Upper lobe of left lung (tissue), 6 donors: ENCODE results near the gene MAFF. TPM values are rescaled to one million over a fixed set of nuclear protein-coding genes. Genes with fewer than 3 reads are reported as not detected.

Experiments
- ATAC-seq, 2 donors: fragments of 200-7000 bp; cut with Tn5 transposase; one replicate each; pipeline ENCODE4 v1.9.1; 2022; ENCODE audit warnings: mild to moderate bottlenecking in 2 of 2, moderate library complexity in 2 of 2; ENCODE audit not compliant: low FRiP score in 2 of 2
- DNase-seq, 2 donors: peaks; one replicate each; pipeline ENCODE4 v3.0.0-alpha.2; 2019 to 2020
- H3K27ac ChIP-seq, 4 donors: fragments of 200-600 bp; sonication (generic); one replicate each; pipeline ENCODE4 v1.5.1; 2016 to 2019
- H3K27me3 ChIP-seq, 4 donors: fragments of 200-600 bp; sonication (generic); one replicate each; pipeline ENCODE4 v1.5.1; 2017 to 2019
- H3K36me3 ChIP-seq, 4 donors: fragments of 200-600 bp; sonication (generic); one replicate each; pipeline ENCODE4 v1.5.1; 2016 to 2019
- H3K4me1 ChIP-seq, 4 donors: fragments of 200-600 bp; sonication (generic); one replicate each; pipeline ENCODE4 v1.5.1; 2018 to 2019
- H3K4me3 ChIP-seq, 4 donors: fragments of 200-600 bp; sonication (generic); one replicate each; pipeline ENCODE4 v1.5.1; 2017 to 2019; ENCODE audit warnings: mild to moderate bottlenecking in 2 of 4, moderate library complexity in 1 of 4
- H3K9me3 ChIP-seq, 4 donors: fragments of 200-600 bp; sonication (generic); one replicate each; pipeline ENCODE4 v1.5.1; 2018 to 2019
- EP300 ChIP-seq, 4 donors: sonication (generic); formaldehyde crosslinking; IDR thresholded peaks; one replicate each; pipeline ENCODE4 v1.5.1; 2017; ENCODE audit warnings: antibody characterized with exemption in 4 of 4, control low read depth in 2 of 4
- POLR2A ChIP-seq, 4 donors: fragments of 450-650 bp; IDR thresholded peaks; one replicate each; pipeline ENCODE4 v1.5.1; 2016 to 2017; ENCODE audit warnings: antibody characterized with exemption in 4 of 4, mild to moderate bottlenecking in 2 of 4
- POLR2AphosphoS5 ChIP-seq, 2 donors: sonication (generic); formaldehyde crosslinking; IDR thresholded peaks; one replicate each; pipeline ENCODE4 v1.5.1; 2017; ENCODE audit warnings: antibody characterized with exemption in 2 of 2
- WGBS, 2 donors: methylation state at CpG; one replicate each; pipeline ENCODE4 v1.1.5; 2017 to 2018; 5-methylcytosine and 5-hydroxymethylcytosine counted together
- total RNA-seq, 6 donors: library from RNA; depleted of rRNA in 4 of 6; stranded (reverse); fragments of >200 nt in 4 of 6; gene quantifications; one replicate each; pipeline versions ENCODE4 v1.1.0 to v1.2.1, GENCODE V29; 2016 to 2021
- TF ChIP-seq, protein P1 (sequence below), 6 experiments: fragments of 450-650 bp in 4 of 6; fragments of 200-600 bp in 2 of 6; sonication (generic) in 2 of 6; IDR thresholded peaks; one replicate each; pipeline ENCODE4 v1.5.1; 2016 to 2019; ENCODE audit warnings: antibody characterized with exemption in 6 of 6
- donor health status: DM: no; HTN: no; CAD: no; lungs with moderate emphysema.
- donor health status: DM: no; HTN: yes; CAD: no; lungs with severe emphysema.

Gene MAFF
- total RNA-seq, 6 donors from 2014 or later = 25.1 to 75.7 (median 44.5) TPM

DNA sequence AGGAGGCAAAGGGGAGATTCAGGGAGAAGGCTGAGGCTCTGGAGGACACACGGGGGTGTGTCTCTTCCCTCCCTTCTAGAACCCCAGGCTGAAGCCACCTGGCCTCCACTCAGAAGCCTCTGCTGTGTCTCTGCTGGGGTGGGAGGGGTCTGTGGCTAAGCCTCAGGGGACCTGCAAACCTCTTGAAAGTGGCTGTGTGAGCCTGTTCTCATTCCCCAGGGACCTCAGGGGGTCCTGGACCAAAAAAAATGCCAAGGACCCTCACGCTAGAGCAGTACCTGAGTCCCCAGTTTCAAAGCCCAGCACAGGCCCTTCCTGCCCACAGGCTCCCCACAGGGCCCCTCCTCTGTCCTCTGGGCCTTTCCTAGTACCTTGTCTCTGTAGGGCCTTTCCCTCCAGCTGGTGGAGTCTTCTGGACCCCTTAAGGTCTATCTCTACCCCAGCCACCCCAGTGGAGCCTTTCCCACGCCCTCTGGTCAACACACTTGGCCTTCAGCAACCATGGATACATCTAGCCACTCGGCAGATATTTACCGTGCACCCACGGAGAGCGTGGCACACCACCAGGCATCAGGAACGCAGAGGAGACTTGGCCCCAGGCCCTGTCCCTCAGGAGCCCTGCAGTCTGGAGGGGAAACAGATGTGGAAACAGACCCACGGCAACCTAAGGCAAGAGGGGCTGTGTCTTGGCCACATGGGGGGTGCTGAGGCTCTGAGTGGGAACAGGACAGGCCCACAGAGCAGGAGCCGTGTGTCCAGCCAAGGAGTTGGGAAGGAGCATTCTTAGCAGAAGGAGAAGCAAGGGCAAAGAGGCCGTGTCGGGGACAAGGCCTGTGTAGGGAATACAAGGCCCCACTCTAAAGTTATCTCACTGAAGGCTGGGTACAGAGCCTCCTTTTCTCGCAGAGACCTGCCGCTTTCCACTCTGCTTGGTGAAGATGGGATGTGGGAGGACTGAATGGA, 38.6 kb upstream of the MAFF start:
- DNase-seq (no peak), ATAC-seq (no peak)
- peaks cover 0 to 3% (median 1%) of the 10 kb centered on the region in 4 donors for H3K36me3 ChIP-seq
- no peak overlapping the region for H3K4me3 ChIP-seq
- no peaks in the 10 kb centered on the region for H3K9me3 ChIP-seq
- peaks cover 0 to 4% (median 1%) of the 10 kb centered on the region in 4 donors for H3K4me1 ChIP-seq
- no peak overlapping the region for H3K27ac ChIP-seq
- 83 to 91% methylated on average over 13 to 14 of the region's 14 CpGs for WGBS, 2 donors
- TF ChIP-seq POLR2A (IDR thresholded peaks at IDR 0.05) (no peak), EP300 (IDR thresholded peaks at IDR 0.05) (no peak), POLR2AphosphoS5 (IDR thresholded peaks at IDR 0.05) (no peak)
- TF ChIP-seq, protein P1, sequence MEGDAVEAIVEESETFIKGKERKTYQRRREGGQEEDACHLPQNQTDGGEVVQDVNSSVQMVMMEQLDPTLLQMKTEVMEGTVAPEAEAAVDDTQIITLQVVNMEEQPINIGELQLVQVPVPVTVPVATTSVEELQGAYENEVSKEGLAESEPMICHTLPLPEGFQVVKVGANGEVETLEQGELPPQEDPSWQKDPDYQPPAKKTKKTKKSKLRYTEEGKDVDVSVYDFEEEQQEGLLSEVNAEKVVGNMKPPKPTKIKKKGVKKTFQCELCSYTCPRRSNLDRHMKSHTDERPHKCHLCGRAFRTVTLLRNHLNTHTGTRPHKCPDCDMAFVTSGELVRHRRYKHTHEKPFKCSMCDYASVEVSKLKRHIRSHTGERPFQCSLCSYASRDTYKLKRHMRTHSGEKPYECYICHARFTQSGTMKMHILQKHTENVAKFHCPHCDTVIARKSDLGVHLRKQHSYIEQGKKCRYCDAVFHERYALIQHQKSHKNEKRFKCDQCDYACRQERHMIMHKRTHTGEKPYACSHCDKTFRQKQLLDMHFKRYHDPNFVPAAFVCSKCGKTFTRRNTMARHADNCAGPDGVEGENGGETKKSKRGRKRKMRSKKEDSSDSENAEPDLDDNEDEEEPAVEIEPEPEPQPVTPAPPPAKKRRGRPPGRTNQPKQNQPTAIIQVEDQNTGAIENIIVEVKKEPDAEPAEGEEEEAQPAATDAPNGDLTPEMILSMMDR (IDR thresholded peaks at IDR 0.05) = no peak
- no peaks in the 10 kb centered on the region for H3K27me3 ChIP-seq

DNA sequence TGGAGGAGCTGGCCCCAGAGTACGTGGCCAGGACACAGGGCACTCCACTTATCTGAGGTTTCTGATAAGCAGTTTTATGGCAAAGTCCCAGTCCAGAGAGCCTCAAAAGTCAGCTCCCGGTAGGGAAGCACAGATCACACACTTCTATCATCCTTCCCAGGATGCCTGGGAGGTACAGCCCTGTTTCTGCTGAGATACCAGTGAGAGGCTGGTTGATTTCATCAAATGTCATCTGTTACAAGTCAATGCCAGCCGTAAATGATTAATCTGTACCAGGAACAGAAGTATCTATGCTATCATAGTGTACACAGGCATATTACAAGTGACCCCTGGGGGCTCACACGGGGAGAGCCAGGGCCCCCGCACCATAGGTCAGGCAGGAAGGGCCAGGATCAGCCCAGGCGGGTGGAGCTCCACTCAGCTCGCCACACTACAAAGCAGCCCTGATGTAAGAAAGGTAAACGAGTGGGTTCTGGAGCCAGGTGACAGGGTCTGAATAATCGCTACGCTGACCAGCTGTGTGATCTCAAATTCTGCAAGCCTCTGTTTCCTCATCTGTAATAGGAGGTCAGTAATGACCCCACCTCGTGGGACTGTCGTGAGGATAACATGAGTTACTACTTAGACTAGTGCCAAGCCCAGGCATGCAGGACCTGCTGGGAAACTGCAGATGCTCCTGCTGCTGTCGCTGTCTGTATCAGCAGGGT, 37.8 kb upstream of the MAFF start:
- no peak for DNase-seq

DNA sequence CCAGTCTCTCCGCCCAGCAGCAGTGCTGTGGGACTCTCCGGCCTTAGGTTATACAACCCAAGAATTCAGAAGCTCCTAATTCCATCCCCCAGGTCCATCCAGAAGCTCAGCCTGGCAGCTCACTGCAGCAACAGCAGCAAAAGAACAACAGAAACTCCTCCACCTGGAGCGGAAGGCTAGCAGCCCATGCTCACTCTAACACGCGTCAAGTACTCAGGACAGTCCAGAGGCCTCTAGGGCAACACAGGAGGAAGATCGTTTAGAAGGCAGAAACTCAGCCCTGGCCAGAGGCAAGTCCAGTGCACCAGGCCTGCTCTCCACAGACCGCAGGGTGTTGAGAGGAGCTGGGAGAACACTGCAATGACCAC, 37.3 kb upstream of the MAFF start:
- H3K4me3 ChIP-seq = no peak overlapping the region
- TF ChIP-seq POLR2A (IDR thresholded peaks at IDR 0.05) (no peak), POLR2AphosphoS5 (IDR thresholded peaks at IDR 0.05) (no peak), EP300 (IDR thresholded peaks at IDR 0.05) (no peak)
- TF ChIP-seq, protein P1 (IDR thresholded peaks at IDR 0.05) = no peak
- WGBS, 2 donors = 93% methylated on average over 7 of the region's 7 CpGs; no CpG with 5 or more reads in 1 of the 2 donors
- ATAC-seq (no peak), DNase-seq (no peak)
- H3K4me1 ChIP-seq = peaks cover 0 to 4% (median 1%) of the 10 kb centered on the region in 4 donors
- peaks cover 0 to 3% (median 1%) of the 10 kb centered on the region in 4 donors for H3K36me3 ChIP-seq
- H3K9me3 ChIP-seq = no peaks in the 10 kb centered on the region
- H3K27ac ChIP-seq = peak overlapping the region in 1 of 4 donors; percentile 44
- no peaks in the 10 kb centered on the region for H3K27me3 ChIP-seq

More for the DNA sequence above, 37.8 kb upstream of the MAFF start:
- Histone ChIP-seq H3K27me3 (no peaks in the 10 kb centered on the region), H3K4me1 (peaks cover 0 to 4% (median 1%) of the 10 kb centered on the region in 4 donors), H3K27ac (no peak overlapping the region), H3K36me3 (peaks cover 0 to 3% (median 1%) of the 10 kb centered on the region in 4 donors), H3K9me3 (no peaks in the 10 kb centered on the region), H3K4me3 (no peak overlapping the region)
- ATAC-seq = no peak
- WGBS, 2 donors = 66 to 83% methylated on average over 5 to 13 of the region's 13 CpGs
- TF ChIP-seq POLR2A (IDR thresholded peaks at IDR 0.05) (no peak), EP300 (IDR thresholded peaks at IDR 0.05) (no peak), POLR2AphosphoS5 (IDR thresholded peaks at IDR 0.05) (no peak)
- TF ChIP-seq, protein P1 (IDR thresholded peaks at IDR 0.05) = no peak

DNA sequence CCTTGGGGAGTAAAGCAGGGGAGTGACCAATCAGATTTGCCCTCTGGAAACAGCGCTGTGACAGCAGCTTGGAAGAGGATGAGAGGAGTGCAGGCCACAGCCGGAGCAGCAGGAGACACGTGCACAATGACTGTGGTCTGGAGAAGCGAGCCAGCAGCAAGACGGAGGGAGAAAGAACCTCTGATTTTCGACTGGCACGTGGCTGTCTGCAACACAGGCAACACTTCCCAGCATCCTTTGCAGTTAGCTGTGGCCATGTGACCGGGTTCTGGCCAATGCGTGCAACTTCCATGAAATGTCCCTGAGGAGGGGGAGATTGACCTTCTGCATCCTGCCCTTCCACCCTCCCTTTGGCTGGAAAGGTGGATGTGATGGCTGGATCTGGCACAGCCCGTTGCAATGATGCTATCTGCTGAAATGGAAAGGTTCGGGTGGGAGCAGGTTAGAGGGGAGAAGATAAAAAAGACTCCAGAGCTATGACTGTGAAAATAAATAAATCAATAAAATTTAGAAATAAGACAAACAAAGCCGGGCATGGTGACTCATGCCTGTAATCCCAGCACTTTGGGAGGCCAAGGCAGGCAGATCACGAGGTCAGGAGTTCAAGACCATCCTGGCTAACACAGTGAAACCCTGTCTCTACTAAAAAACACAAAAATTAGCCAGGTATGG, 35.7 kb upstream of the MAFF start:
- WGBS, 2 donors = 86 to 91% methylated on average over 13 of the region's 13 CpGs
- no peak for ATAC-seq

More for the DNA sequence above, 35.7 kb upstream of the MAFF start:
- Histone ChIP-seq H3K36me3 (peaks cover 0 to 3% (median 1%) of the 10 kb centered on the region in 4 donors), H3K9me3 (no peaks in the 10 kb centered on the region), H3K27ac (peak overlapping the region in 1 of 4 donors; percentile 44), H3K4me3 (no peak overlapping the region), H3K4me1 (peaks cover 0 to 4% (median 1%) of the 10 kb centered on the region in 4 donors), H3K27me3 (no peaks in the 10 kb centered on the region)
- no peak for DNase-seq
- TF ChIP-seq EP300 (IDR thresholded peaks at IDR 0.05) (no peak), POLR2AphosphoS5 (IDR thresholded peaks at IDR 0.05) (no peak), POLR2A (IDR thresholded peaks at IDR 0.05) (no peak)
- TF ChIP-seq, protein P1 (IDR thresholded peaks at IDR 0.05) = no peak
